ENCODE data around the gene PALLD.

PALLD gene

GRCh38 chr4:168562041-168562571, 65.3 kb downstream of the PALLD start:
- no peaks in the 10 kb centered on the region for H3K36me3 ChIP-seq (ENCODE audit: control insufficient read depth, insufficient read depth, low read length, severe bottlenecking)
- peaks cover 12% of the 10 kb centered on the region for H3K4me1 ChIP-seq (ENCODE audit: control insufficient read depth, insufficient read depth, low read length)
- no peak overlapping the region for H3K4me3 ChIP-seq (ENCODE audit: low read length)
- peak; percentile 62 for DNase-seq (ENCODE audit: low read depth)
- H3K9me3 ChIP-seq (ENCODE audit: control insufficient read depth, low read length) = no peaks in the 10 kb centered on the region
- H3K9ac ChIP-seq (ENCODE audit: low read length) = no peak overlapping the region
- no peaks in the 10 kb centered on the region for H3K27me3 ChIP-seq (replicated peaks; ENCODE audit: control insufficient read depth, insufficient read depth, low read length)

GRCh38 chr4:168564023-168564422, 67.2 kb downstream of the PALLD start:
- Histone ChIP-seq H3K9ac (ENCODE audit: low read length) (no peak overlapping the region), H3K9me3 (ENCODE audit: control insufficient read depth, low read length) (no peaks in the 10 kb centered on the region), H3K27me3 (replicated peaks; ENCODE audit: control insufficient read depth, insufficient read depth, low read length) (no peaks in the 10 kb centered on the region), H3K4me3 (ENCODE audit: low read length) (no peak overlapping the region), H3K4me1 (ENCODE audit: control insufficient read depth, insufficient read depth, low read length) (peaks cover 12% of the 10 kb centered on the region), H3K36me3 (ENCODE audit: control insufficient read depth, insufficient read depth, low read length, severe bottlenecking) (no peaks in the 10 kb centered on the region)
- DNase-seq (ENCODE audit: low read depth) = no peak

GRCh38 chr4:168565130-168565529, 68.3 kb downstream of the PALLD start:
- no peaks in the 10 kb centered on the region for H3K27me3 ChIP-seq (replicated peaks; ENCODE audit: control insufficient read depth, insufficient read depth, low read length)
- no peak overlapping the region for H3K4me3 ChIP-seq (ENCODE audit: low read length)
- H3K36me3 ChIP-seq (ENCODE audit: control insufficient read depth, insufficient read depth, low read length, severe bottlenecking) = no peaks in the 10 kb centered on the region
- H3K4me1 ChIP-seq (ENCODE audit: control insufficient read depth, insufficient read depth, low read length) = peaks cover 20% of the 10 kb centered on the region
- H3K9ac ChIP-seq (ENCODE audit: low read length) = no peak overlapping the region
- H3K9me3 ChIP-seq (ENCODE audit: control insufficient read depth, low read length) = no peaks in the 10 kb centered on the region
- DNase-seq (ENCODE audit: low read depth) = no peak

GRCh38 chr4:168566726-168567125, 69.9 kb downstream of the PALLD start:
- Histone ChIP-seq H3K4me1 (ENCODE audit: control insufficient read depth, insufficient read depth, low read length) (peaks cover 22% of the 10 kb centered on the region), H3K9ac (ENCODE audit: low read length) (no peak overlapping the region), H3K27me3 (replicated peaks; ENCODE audit: control insufficient read depth, insufficient read depth, low read length) (no peaks in the 10 kb centered on the region), H3K36me3 (ENCODE audit: control insufficient read depth, insufficient read depth, low read length, severe bottlenecking) (no peaks in the 10 kb centered on the region), H3K4me3 (ENCODE audit: low read length) (no peak overlapping the region), H3K9me3 (ENCODE audit: control insufficient read depth, low read length) (no peaks in the 10 kb centered on the region)
- DNase-seq (ENCODE audit: low read depth) = no peak

GRCh38 chr4:168569066-168569930, 72.4 kb downstream of the PALLD start:
- DNase-seq (ENCODE audit: low read depth) = no peak
- Histone ChIP-seq H3K4me1 (ENCODE audit: control insufficient read depth, insufficient read depth, low read length) (peaks cover 22% of the 10 kb centered on the region), H3K9me3 (ENCODE audit: control insufficient read depth, low read length) (no peaks in the 10 kb centered on the region), H3K36me3 (ENCODE audit: control insufficient read depth, insufficient read depth, low read length, severe bottlenecking) (no peaks in the 10 kb centered on the region), H3K4me3 (ENCODE audit: low read length) (peak overlapping the region; percentile 18), H3K27me3 (replicated peaks; ENCODE audit: control insufficient read depth, insufficient read depth, low read length) (no peaks in the 10 kb centered on the region), H3K9ac (ENCODE audit: low read length) (no peak overlapping the region)

- DNase-seq (ENCODE audit: low read depth) = no peak
- peaks cover 24% of the 10 kb centered on the region for H3K4me1 ChIP-seq (ENCODE audit: control insufficient read depth, insufficient read depth, low read length)
- peak overlapping the region; percentile 18 for H3K4me3 ChIP-seq (ENCODE audit: low read length)
- no peak overlapping the region for H3K9ac ChIP-seq (ENCODE audit: low read length)
- H3K36me3 ChIP-seq (ENCODE audit: control insufficient read depth, insufficient read depth, low read length, severe bottlenecking) = no peaks in the 10 kb centered on the region
- no peaks in the 10 kb centered on the region for H3K9me3 ChIP-seq (ENCODE audit: control insufficient read depth, low read length)
- H3K27me3 ChIP-seq (replicated peaks; ENCODE audit: control insufficient read depth, insufficient read depth, low read length) = no peaks in the 10 kb centered on the region
Measured at GRCh38 chr4:168569931-168570276, 73.1 kb downstream of the PALLD start.

- Histone ChIP-seq H3K4me3 (ENCODE audit: low read length) (peak overlapping the region; percentile 18), H3K27me3 (replicated peaks; ENCODE audit: control insufficient read depth, insufficient read depth, low read length) (no peaks in the 10 kb centered on the region), H3K9ac (ENCODE audit: low read length) (no peak overlapping the region), H3K9me3 (ENCODE audit: control insufficient read depth, low read length) (no peaks in the 10 kb centered on the region), H3K36me3 (ENCODE audit: control insufficient read depth, insufficient read depth, low read length, severe bottlenecking) (no peaks in the 10 kb centered on the region), H3K4me1 (ENCODE audit: control insufficient read depth, insufficient read depth, low read length) (peaks cover 26% of the 10 kb centered on the region)
- DNase-seq (ENCODE audit: low read depth) = no peak
Measured at GRCh38 chr4:168570466-168570865, 73.6 kb downstream of the PALLD start.

GRCh38 chr4:168572002-168572401, 75.2 kb downstream of the PALLD start:
- H3K27me3 ChIP-seq (replicated peaks; ENCODE audit: control insufficient read depth, insufficient read depth, low read length) = no peaks in the 10 kb centered on the region
- H3K4me3 ChIP-seq (ENCODE audit: low read length) = no peak overlapping the region
- H3K36me3 ChIP-seq (ENCODE audit: control insufficient read depth, insufficient read depth, low read length, severe bottlenecking) = no peaks in the 10 kb centered on the region
- no peak for DNase-seq (ENCODE audit: low read depth)
- no peaks in the 10 kb centered on the region for H3K9me3 ChIP-seq (ENCODE audit: control insufficient read depth, low read length)
- H3K9ac ChIP-seq (ENCODE audit: low read length) = no peak overlapping the region
- peaks cover 26% of the 10 kb centered on the region for H3K4me1 ChIP-seq (ENCODE audit: control insufficient read depth, insufficient read depth, low read length)

GRCh38 chr4:168573870-168574269, 77.0 kb downstream of the PALLD start:
- H3K27me3 ChIP-seq (replicated peaks; ENCODE audit: control insufficient read depth, insufficient read depth, low read length) = no peaks in the 10 kb centered on the region
- peak; percentile 69 for DNase-seq (ENCODE audit: low read depth)
- H3K4me1 ChIP-seq (ENCODE audit: control insufficient read depth, insufficient read depth, low read length) = peaks cover 33% of the 10 kb centered on the region
- no peak overlapping the region for H3K4me3 ChIP-seq (ENCODE audit: low read length)
- no peaks in the 10 kb centered on the region for H3K36me3 ChIP-seq (ENCODE audit: control insufficient read depth, insufficient read depth, low read length, severe bottlenecking)
- no peaks in the 10 kb centered on the region for H3K9me3 ChIP-seq (ENCODE audit: control insufficient read depth, low read length)
- H3K9ac ChIP-seq (ENCODE audit: low read length) = no peak overlapping the region

- peak; percentile 48 for DNase-seq (ENCODE audit: low read depth)
- H3K9ac ChIP-seq (ENCODE audit: low read length) = no peak overlapping the region
Measured at GRCh38 chr4:168574581-168575295, 77.9 kb downstream of the PALLD start.

GRCh38 chr4:168575473-168575872, 78.6 kb downstream of the PALLD start:
- H3K9me3 ChIP-seq (ENCODE audit: control insufficient read depth, low read length) = no peaks in the 10 kb centered on the region
- H3K27me3 ChIP-seq (replicated peaks; ENCODE audit: control insufficient read depth, insufficient read depth, low read length) = no peaks in the 10 kb centered on the region
- DNase-seq (ENCODE audit: low read depth) = no peak

More at GRCh38 chr4:168574581-168575295, 77.9 kb downstream of the PALLD start:
- Histone ChIP-seq H3K36me3 (ENCODE audit: control insufficient read depth, insufficient read depth, low read length, severe bottlenecking) (no peaks in the 10 kb centered on the region), H3K4me3 (ENCODE audit: low read length) (no peak overlapping the region), H3K27me3 (replicated peaks; ENCODE audit: control insufficient read depth, insufficient read depth, low read length) (no peaks in the 10 kb centered on the region), H3K4me1 (ENCODE audit: control insufficient read depth, insufficient read depth, low read length) (peaks cover 25% of the 10 kb centered on the region), H3K9me3 (ENCODE audit: control insufficient read depth, low read length) (no peaks in the 10 kb centered on the region)

More at GRCh38 chr4:168575473-168575872, 78.6 kb downstream of the PALLD start:
- no peak overlapping the region for H3K9ac ChIP-seq (ENCODE audit: low read length)
- peaks cover 17% of the 10 kb centered on the region for H3K4me1 ChIP-seq (ENCODE audit: control insufficient read depth, insufficient read depth, low read length)
- no peak overlapping the region for H3K4me3 ChIP-seq (ENCODE audit: low read length)
- H3K36me3 ChIP-seq (ENCODE audit: control insufficient read depth, insufficient read depth, low read length, severe bottlenecking) = no peaks in the 10 kb centered on the region

All from adipocyte (in vitro differentiated cells).